H1 (cell line): Measurements from ENCODE around the gene MACROD2. TPM values are rescaled to one million over a fixed set of nuclear protein-coding genes. Genes with fewer than 3 reads are reported as not detected.

Experiments
- CTCF ChIA-PET: fragments of 300-600 bp; sonication (Branson Sonifier 250); formaldehyde crosslinking; loops from one replicate; lab custom pipeline; 2021; ENCODE audit not compliant: partially characterized antibody; lab: Charles Lee
- POLR2A ChIA-PET: fragments of 300-600 bp; sonication (Branson Sonifier 250); formaldehyde crosslinking; loops from one replicate; lab custom pipeline; 2021; ENCODE audit warnings: inconsistent platforms; ENCODE audit not compliant: partially characterized antibody; lab: Charles Lee
- DNase-seq, 2 experiments: peaks; one replicate each; pipeline versions ENCODE4 v3.0.0 to v3.0.0-alpha.2; 2010 to 2022; ENCODE audit warnings: low spot score in 2 of 2, low read depth in 1 of 2, mixed read lengths in 1 of 2
- FAIRE-seq: peaks from 2 replicates; lab custom pipeline; 2011; peaks lifted over from hg19 to GRCh38; lab: Jason Lieb, UNC
- H2AFZ ChIP-seq: 2 replicates; pipeline ENCODE4 v1.8.1; 2012; ENCODE audit warnings: low read length, inconsistent platforms
- H2AK5ac ChIP-seq: 2 replicates; pipeline ENCODE4 v1.6.1; 2013; ENCODE audit warnings: low read depth, low read length
- H2BK120ac ChIP-seq: replicated peaks from 2 replicates; pipeline ENCODE3; 2013; ENCODE audit warnings: low read depth, low read length, inconsistent platforms
- H2BK12ac ChIP-seq: 2 replicates; pipeline ENCODE4 v1.6.1; 2013; ENCODE audit warnings: low read depth, low read length
- H2BK15ac ChIP-seq: 2 replicates; pipeline ENCODE4 v1.6.1; 2013; ENCODE audit warnings: low read length
- H2BK20ac ChIP-seq: 2 replicates; pipeline ENCODE4 v1.6.1; 2013; ENCODE audit warnings: low read length
- H2BK5ac ChIP-seq: 2 replicates; pipeline ENCODE4 v1.6.1; 2013; ENCODE audit warnings: low read depth, low read length
- H3K14ac ChIP-seq: 2 replicates; pipeline ENCODE4 v1.6.1; 2013; ENCODE audit warnings: inconsistent platforms; ENCODE audit not compliant: insufficient read length
- H3K18ac ChIP-seq: 2 replicates; pipeline ENCODE4 v1.6.1; 2013; ENCODE audit warnings: low read length; ENCODE audit errors: extremely low read depth
- H3K23ac ChIP-seq: 2 replicates; pipeline ENCODE4 v1.6.1; 2013; ENCODE audit warnings: inconsistent platforms; ENCODE audit not compliant: insufficient read length
- H3K23me2 ChIP-seq: 2 replicates; pipeline ENCODE4 v1.6.1; 2013; ENCODE audit warnings: low read depth, low read length
- H3K27ac ChIP-seq: 2 replicates; pipeline ENCODE4 v1.6.1; 2011; ENCODE audit warnings: low read depth, low read length, inconsistent platforms
- H3K27me3 ChIP-seq, 4 experiments: replicated peaks in 1 of 4; 1 replicate in 1 of 4; 2 replicates in 3 of 4; pipeline versions ENCODE4 v1.6.1 to v1.8.1; 2011 to 2013; ENCODE audit warnings: low read length in 3 of 4, mild to moderate bottlenecking in 3 of 4, inconsistent platforms in 2 of 4, mixed read lengths in 2 of 4, moderate library complexity in 1 of 4; ENCODE audit not compliant: control insufficient read depth in 3 of 4, insufficient read depth in 3 of 4; ENCODE audit errors: extremely low read depth in 1 of 4
- H3K36me3 ChIP-seq, 4 experiments: 2 replicates each; pipeline versions ENCODE4 v1.6.1 to v1.8.1; 2011 to 2013; ENCODE audit warnings: mild to moderate bottlenecking in 4 of 4, low read length in 3 of 4, moderate library complexity in 2 of 4, control low read depth in 1 of 4, inconsistent platforms in 1 of 4; ENCODE audit not compliant: insufficient read depth in 4 of 4, control insufficient read depth in 2 of 4
- H3K4ac ChIP-seq: replicated peaks from 2 replicates; pipeline ENCODE3; 2013; ENCODE audit warnings: low read length, low read depth, mixed read lengths, inconsistent platforms; ENCODE audit not compliant: insufficient read length
- H3K4me1 ChIP-seq, 4 experiments: replicated peaks in 1 of 4; 1 replicate in 1 of 4; 2 replicates in 3 of 4; pipeline versions ENCODE4 v1.6.1 to v1.8.1; 2011 to 2013; ENCODE audit warnings: low read length in 3 of 4, inconsistent platforms in 2 of 4, mixed read lengths in 1 of 4; ENCODE audit not compliant: insufficient read depth in 4 of 4, control insufficient read depth in 3 of 4
- H3K4me2 ChIP-seq, 2 experiments: 2 replicates each; pipeline versions ENCODE4 v1.6.1 to v1.8.1; 2011 to 2013; ENCODE audit warnings: low read depth in 2 of 2, low read length in 2 of 2, control low read depth in 1 of 2, inconsistent platforms in 1 of 2, mild to moderate bottlenecking in 1 of 2; ENCODE audit not compliant: insufficient read depth in 1 of 2
- H3K4me3 ChIP-seq, 4 experiments: fragments of 200-600, 300-600 bp in 1 of 4; sonication (generic), shearing (Covaris generic), sonication (Bioruptor Twin) in 1 of 4; 2 replicates each; pipeline versions ENCODE4 v1.5.1 to v1.8.1; 2011 to 2016; ENCODE audit warnings: low read length in 4 of 4, low read depth in 3 of 4, control low read depth in 2 of 4, inconsistent platforms in 2 of 4, mild to moderate bottlenecking in 2 of 4, mixed read lengths in 1 of 4, moderate library complexity in 1 of 4; ENCODE audit not compliant: insufficient read depth in 2 of 4; ENCODE audit errors: extremely low read depth in 1 of 4
- H3K56ac ChIP-seq: replicated peaks from 2 replicates; pipeline ENCODE3; 2013; ENCODE audit warnings: low read depth, mild to moderate bottlenecking, mixed read lengths, low read length, inconsistent platforms; ENCODE audit not compliant: insufficient read length
- H3K79me1 ChIP-seq: 2 replicates; pipeline ENCODE4 v1.6.1; 2013; ENCODE audit warnings: low read depth, low read length, control low read depth
- H3K79me2 ChIP-seq, 2 experiments: 2 replicates each; pipeline versions ENCODE4 v1.6.1 to v1.8.1; 2012 to 2013; ENCODE audit warnings: low read length in 2 of 2, mild to moderate bottlenecking in 2 of 2, inconsistent platforms in 1 of 2; ENCODE audit not compliant: insufficient read depth in 2 of 2, control insufficient read depth in 1 of 2
- H3K9ac ChIP-seq, 4 experiments: replicated peaks in 1 of 4; 1 replicate in 1 of 4; 2 replicates in 3 of 4; pipeline versions ENCODE4 v1.6.1 to v1.8.1; 2011 to 2013; ENCODE audit warnings: low read depth in 3 of 4, low read length in 3 of 4, control low read depth in 2 of 4, mild to moderate bottlenecking in 2 of 4, moderate library complexity in 2 of 4, inconsistent platforms in 1 of 4; ENCODE audit errors: extremely low read depth in 1 of 4
- H3K9me3 ChIP-seq, 2 experiments: 2 replicates each; pipeline versions ENCODE4 v1.6.1 to v1.8.1; 2012 to 2013; ENCODE audit warnings: mild to moderate bottlenecking in 2 of 2, moderate library complexity in 2 of 2, control low read depth in 1 of 2, inconsistent platforms in 1 of 2, low read depth in 1 of 2, low read length in 1 of 2, mixed read lengths in 1 of 2; ENCODE audit not compliant: insufficient read depth in 2 of 2
- H4K20me1 ChIP-seq, 2 experiments: replicated peaks in 1 of 2; 2 replicates each; pipeline versions ENCODE3 to v1.8.1; 2011 to 2013; ENCODE audit warnings: inconsistent platforms in 2 of 2, low read length in 2 of 2, mild to moderate bottlenecking in 1 of 2; ENCODE audit not compliant: insufficient read depth in 2 of 2, control insufficient read depth in 1 of 2
- H4K5ac ChIP-seq: 2 replicates; pipeline ENCODE4 v1.6.1; 2013; ENCODE audit warnings: low read length, low read depth, mixed read lengths, inconsistent platforms; ENCODE audit not compliant: insufficient read length
- H4K8ac ChIP-seq: 2 replicates; pipeline ENCODE4 v1.8.0; 2013; ENCODE audit warnings: mild to moderate bottlenecking, moderate library complexity, low read length, inconsistent platforms; ENCODE audit not compliant: insufficient read depth; ENCODE audit errors: extremely low read depth
- H4K91ac ChIP-seq: replicated peaks from 2 replicates; pipeline ENCODE3; 2013; ENCODE audit warnings: low read length, mixed read lengths, inconsistent platforms; ENCODE audit not compliant: insufficient read length
- JUND ChIP-seq: IDR thresholded peaks from 2 replicates; pipeline ENCODE4 v1.6.1; 2011; ENCODE audit warnings: mild to moderate bottlenecking, improper control_type of control experiment, low read length
- KDM4A ChIP-seq: IDR thresholded peaks from one replicate; pipeline ENCODE4 v1.7.1; 2012; ENCODE audit warnings: low read depth, mild to moderate bottlenecking, moderate library complexity, low read length, inconsistent platforms; ENCODE audit not compliant: severe bottlenecking
- TBP ChIP-seq: IDR thresholded peaks from 2 replicates; pipeline ENCODE4 v1.6.1; 2011; ENCODE audit warnings: low read depth, low read length, improper control_type of control experiment
- whole genome bisulfite sequencing, 2 experiments: shearing (Covaris generic) in 1 of 2; methylation state at CpG; one replicate each; pipeline versions ENCODE4 v1.1.6 to v1.1.7; 2013 to 2015; ENCODE audit warnings: low lambda C conversion rate in 2 of 2, mixed read lengths in 2 of 2, inconsistent platforms in 1 of 2, low coverage in 1 of 2, missing lambda C conversion rate in 1 of 2; ENCODE audit not compliant: insufficient replicate concordance in 2 of 2, insufficient coverage in 1 of 2, insufficient read length in 1 of 2; ENCODE audit errors: extremely low coverage in 1 of 2, missing lambda C conversion rate in 1 of 2; 5-methylcytosine and 5-hydroxymethylcytosine counted together
- polyA plus RNA-seq, 7 experiments: library from polyadenylated mRNA; depleted of rRNA in 3 of 7; stranded (reverse) in 5 of 7; unstranded in 2 of 7; fragments of >200 nt in 5 of 7; fragments of 200-250 nt in 2 of 7; gene quantifications; 1 replicate in 5 of 7; 2 replicates in 1 of 7; 4 replicates in 1 of 7; pipeline versions ENCODE4 v1.2.1 to v1.2.3, GENCODE V29; 2011 to 2013; ENCODE audit warnings: missing spikeins in 2 of 7, mixed read lengths in 2 of 7
- total RNA-seq: library from RNA; stranded (reverse); fragmentation: NEBNext Ultra II Directional; extraction: Animal tissue kit (Norgen Biotek cat#: 25700); gene quantifications from 2 replicates; pipeline ENCODE4 v1.2.1, GENCODE V29; 2021

The MACROD2 gene
- total and polyA plus RNA-seq, 2 of the 8 experiments (the other 6 are each of a cell fraction or from before 2014, with no cell fraction given), result 0.70 to 3.9 TPM

DNA sequence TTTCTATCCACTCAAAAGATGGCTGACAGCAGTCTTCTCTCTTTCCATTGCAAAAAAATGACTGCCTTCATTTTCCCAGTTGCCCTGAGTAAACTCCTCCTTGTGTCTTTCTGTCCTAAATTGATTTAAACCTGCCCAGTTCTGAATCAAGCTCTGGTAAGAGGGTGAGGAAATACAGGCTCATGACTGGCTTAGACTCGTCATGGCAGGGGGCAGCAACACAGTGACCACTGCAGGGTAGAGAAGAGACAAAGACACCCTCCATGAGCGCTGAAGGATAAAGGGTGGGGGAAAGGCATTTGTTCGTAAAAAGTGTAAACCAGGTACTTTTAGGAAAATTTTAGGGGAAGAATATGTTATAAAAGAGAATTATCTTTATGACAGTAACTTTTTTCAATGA lies 1080.3 kb downstream of the MACROD2 start:
- Histone ChIP-seq H4K5ac (no peak overlapping the region), H2AFZ (no peak overlapping the region), H3K79me1 (no peaks in the 10 kb centered on the region), H3K79me2 (no peaks in the 10 kb centered on the region), H2BK5ac (no peak overlapping the region), H3K27me3 (no peaks in the 10 kb centered on the region), H4K20me1 (no peaks in the 10 kb centered on the region), H2AK5ac (no peak overlapping the region), H3K4me2 (no peak overlapping the region), H3K23me2 (no peaks in the 10 kb centered on the region; the same call in 1 of the 2 replicates), H3K14ac (no peak overlapping the region), H3K27ac (no peak overlapping the region), H2BK15ac (no peak overlapping the region), H2BK120ac (no peak overlapping the region), H3K4me3 (no peak overlapping the region), H3K36me3 (no peaks in the 10 kb centered on the region), H3K4ac (no peak overlapping the region), H2BK20ac (no peak overlapping the region; the same call in 1 of the 2 replicates), H3K9ac (no peak overlapping the region), H4K91ac (no peak overlapping the region), H3K4me1 (peaks cover 0 to 6% (median 3%) of the 10 kb centered on the region in 4 experiments; a peak in 4 of 7 replicates), H3K18ac (no peak overlapping the region), H3K56ac (no peak overlapping the region), H3K9me3 (no peaks in the 10 kb centered on the region)
- FAIRE-seq (no peak), DNase-seq (no peak)
- POLR2A ChIA-PET, result no interaction called here
- WGBS, 2 experiments, result 97 to 100% methylated on average over 1 to 3 of the region's 3 CpGs
- CTCF ChIA-PET, result no interaction called here
- TF ChIP-seq KDM4A (no peak), JUND (no peak), TBP (peak; percentile 74)
- TF ChIP-seq, all 59 proteins: peak for 1
- no peak overlapping the region for H2BK12ac ChIP-seq
- H3K23ac ChIP-seq, result no peak overlapping the region
- H4K8ac ChIP-seq, result no peak overlapping the region
